Stomach (tissue), 9 donors: ENCODE measurements around the gene ERG. TPM values are rescaled to one million over a fixed set of nuclear protein-coding genes. Genes with fewer than 3 reads are reported as not detected.

ENCODE experiments used
- DNase-seq, 2 donors: peaks; one replicate each; pipeline versions ENCODE4 v3.0.0 to v3.0.0-alpha.2; 2013 to 2019
- H3K27ac ChIP-seq, 5 donors: fragments of 200-600 bp in 4 of 5; sonication (generic) in 4 of 5; one replicate each; pipeline ENCODE4 v1.5.1; 2013 to 2019; ENCODE audit warnings: mild to moderate bottlenecking in 1 of 5, moderate library complexity in 1 of 5
- H3K27me3 ChIP-seq, 3 donors: fragments of 200-600 bp; sonication (generic); one replicate each; pipeline ENCODE4 v1.5.1; 2017 to 2019; ENCODE audit warnings: mixed run types in 1 of 3
- H3K36me3 ChIP-seq, 4 donors: fragments of 200-600 bp; sonication (generic); 1 replicate in 3 of 4; 2 replicates in 1 of 4; pipeline ENCODE4 v1.5.1; 2016 to 2019
- H3K4me1 ChIP-seq, 4 donors: fragments of 200-600 bp; sonication (generic); one replicate each; pipeline ENCODE4 v1.5.1; 2016 to 2019
- H3K4me3 ChIP-seq, 4 donors: fragments of 200-600 bp; sonication (generic) in 3 of 4; one replicate each; pipeline ENCODE4 v1.5.1; 2016 to 2019; ENCODE audit warnings: mild to moderate bottlenecking in 1 of 4
- H3K9me3 ChIP-seq, 4 donors: fragments of 200-600 bp; sonication (generic); one replicate each; pipeline ENCODE4 v1.5.1; 2016 to 2019
- CTCF ChIP-seq, 7 experiments: fragments of 450-650 bp in 4 of 7; fragments of 200-600 bp in 3 of 7; sonication (generic) in 3 of 7; IDR thresholded peaks; one replicate each; pipeline ENCODE4 v1.5.1; 2016 to 2019; ENCODE audit warnings: antibody characterized with exemption in 7 of 7, control low read depth in 2 of 7, mild to moderate bottlenecking in 1 of 7
- EP300 ChIP-seq: sonication (generic); formaldehyde crosslinking; IDR thresholded peaks from one replicate; pipeline ENCODE4 v1.6.1; 2017; ENCODE audit warnings: antibody characterized with exemption
- POLR2A ChIP-seq, 4 donors: fragments of 450-650 bp; IDR thresholded peaks; one replicate each; pipeline ENCODE4 v1.6.1; 2016; ENCODE audit warnings: antibody characterized with exemption in 4 of 4, control low read depth in 2 of 4, mild to moderate bottlenecking in 1 of 4, moderate library complexity in 1 of 4
- POLR2AphosphoS5 ChIP-seq, 3 donors: sonication (generic); formaldehyde crosslinking; IDR thresholded peaks; one replicate each; pipeline ENCODE4 v1.6.1; 2016; ENCODE audit warnings: antibody characterized with exemption in 3 of 3
- WGBS, 5 donors: extraction: QIAGEN DNeasy Blood & Tissue Kit in 3 of 5; methylation state at CpG; one replicate each; pipeline versions ENCODE4 v1.1.5 to v1.1.7; 2013 to 2018; 5-methylcytosine and 5-hydroxymethylcytosine counted together
- intact Hi-C: fragments of 100-400 bp; cut with DNase I; formaldehyde crosslinking; loops from one replicate; pipeline ENCODE4 v1.15.1; 2023; ENCODE audit warnings: low total_unique reads
- polyA plus RNA-seq, 3 donors: library from polyadenylated mRNA; stranded (reverse); fragments of 200-250 nt; gene quantifications; one replicate each; pipeline ENCODE4 v1.2.3, GENCODE V29; 2013
- total RNA-seq, 5 donors: library from RNA; depleted of rRNA; stranded (reverse); fragments of >200 nt; gene quantifications; one replicate each; pipeline versions ENCODE4 v1.1.0 to v1.2.3, GENCODE V29; 2014 to 2016
- donor health status: healthy with polysubstance abuse.
- donor health status: Bipolar disorder and iron deficiency.
- donor health status: healthy.

Gene ERG
- total and polyA plus RNA-seq, 8 donors, result 0.58 to 14.5 (median 5.4) TPM; not detected in 1

GRCh38 chr21:38475519-38475918, 22.8 kb downstream of the ERG start:
- H3K36me3 ChIP-seq, result no peaks in the 10 kb centered on the region
- intact Hi-C loops, result no loop called here
- TF ChIP-seq CTCF (IDR thresholded peaks at IDR 0.05) (no peak), POLR2AphosphoS5 (IDR thresholded peaks at IDR 0.05) (no peak), POLR2A (IDR thresholded peaks at IDR 0.05) (no peak), EP300 (no peak)
- peaks cover 0 to 11% (median 0%) of the 10 kb centered on the region in 4 donors for H3K4me1 ChIP-seq
- H3K27ac ChIP-seq, result peak overlapping the region; percentile 16 to 68 (median 47)
- H3K27me3 ChIP-seq, result peaks cover 0 to 43% (median 13%) of the 10 kb centered on the region in 3 donors
- H3K9me3 ChIP-seq, result no peaks in the 10 kb centered on the region
- no peak overlapping the region for H3K4me3 ChIP-seq
- no peak for DNase-seq
- WGBS, 5 donors, result 53 to 67% (median 60%) methylated on average over 6 of the region's 6 CpGs

GRCh38 chr21:38474796-38475195, 23.5 kb downstream of the ERG start:
- no peak overlapping the region for H3K4me3 ChIP-seq
- peak overlapping the region in 4 of 5 donors; percentile 41 to 68 (median 51) for H3K27ac ChIP-seq
- no peaks in the 10 kb centered on the region for H3K9me3 ChIP-seq
- intact Hi-C loops, result no loop called here
- H3K36me3 ChIP-seq, result no peaks in the 10 kb centered on the region
- no peak for DNase-seq
- WGBS, 5 donors, result 91 to 95% (median 94%) methylated on average over 8 of the region's 8 CpGs
- H3K27me3 ChIP-seq, result peaks cover 0 to 43% (median 13%) of the 10 kb centered on the region in 3 donors
- peaks cover 0 to 11% (median 0%) of the 10 kb centered on the region in 4 donors for H3K4me1 ChIP-seq
- TF ChIP-seq POLR2A (IDR thresholded peaks at IDR 0.05) (no peak), CTCF (IDR thresholded peaks at IDR 0.05) (no peak), POLR2AphosphoS5 (IDR thresholded peaks at IDR 0.05) (no peak), EP300 (no peak)

GRCh38 chr21:38474124-38474523, 24.2 kb downstream of the ERG start:
- WGBS, 5 donors, result 48 to 78% (median 66%) methylated on average over 5 to 7 of the region's 7 CpGs
- H3K27ac ChIP-seq, result peak overlapping the region in 2 of 5 donors; percentile 41 to 55
- TF ChIP-seq EP300, result no peak
- TF ChIP-seq POLR2AphosphoS5 (IDR thresholded peaks at IDR 0.05), result peak in 1 of 3 donors; percentile 24

GRCh38 chr21:38472412-38473108, 25.7 kb downstream of the ERG start:
- intact Hi-C loops, result no loop called here

More at GRCh38 chr21:38474124-38474523, 24.2 kb downstream of the ERG start:
- intact Hi-C loops, result no loop called here
- Histone ChIP-seq H3K36me3 (no peaks in the 10 kb centered on the region), H3K4me3 (no peak overlapping the region), H3K27me3 (peaks cover 0 to 43% (median 13%) of the 10 kb centered on the region in 3 donors), H3K4me1 (peaks cover 0 to 11% (median 0%) of the 10 kb centered on the region in 4 donors), H3K9me3 (no peaks in the 10 kb centered on the region)
- no peak for DNase-seq

More at GRCh38 chr21:38472412-38473108, 25.7 kb downstream of the ERG start:
- Histone ChIP-seq H3K36me3 (no peaks in the 10 kb centered on the region), H3K4me3 (peak overlapping the region in 1 of 4 donors; percentile 9), H3K4me1 (peaks cover 0 to 11% (median 0%) of the 10 kb centered on the region in 4 donors), H3K27me3 (peaks cover 0 to 37% (median 13%) of the 10 kb centered on the region in 3 donors), H3K27ac (peak overlapping the region in 2 of 5 donors; percentile 4 to 25), H3K9me3 (no peaks in the 10 kb centered on the region)
- no peak for DNase-seq
- WGBS, 5 donors, result 50 to 60% (median 56%) methylated on average over 23 of the region's 23 CpGs
- no peak for TF ChIP-seq CTCF (IDR thresholded peaks at IDR 0.05)
- TF ChIP-seq POLR2A (IDR thresholded peaks at IDR 0.05), result no peak
- TF ChIP-seq EP300, result no peak
- no peak for TF ChIP-seq POLR2AphosphoS5 (IDR thresholded peaks at IDR 0.05)
